K562 (cell line): ENCODE results near the gene UTP4. TPM values are rescaled to one million over a fixed set of nuclear protein-coding genes. Genes with fewer than 3 reads are reported as not detected.

ENCODE experiments used
- ATAC-seq: fragments of 200-7000 bp; cut with Tn5 transposase; 3 replicates; pipeline ENCODE4 v1.9.1; 2020; ENCODE audit warnings: moderate library complexity
- BruUV-seq: library from RNA; stranded (reverse); fragments of 400-500 nt; replicated peaks from 2 replicates; lab custom pipeline; 2021; lab: Mats Ljungman, UMichigan
- CTCF ChIA-PET: fragments of 300-600 bp; formaldehyde crosslinking; extraction: SDS; loops from one replicate; lab custom pipeline; 2021; ENCODE audit warnings: low intra/inter-chr PET ratio; lab: Yijun Ruan, JAX
- POLR2A ChIA-PET: fragments of 300-600, 350-650 bp; sonication (Branson Sonifier 250); formaldehyde crosslinking; extraction: SDS; loops from one replicate; lab custom pipeline; 2021; ENCODE audit warnings: antibody characterized with exemption, inconsistent platforms; lab: Yijun Ruan, JAX
- DNase-seq, 4 experiments: peaks; one replicate each; pipeline versions ENCODE4 v3.0.0 to v3.0.0-alpha.2; 2011 to 2018; ENCODE audit warnings: low spot score in 3 of 4, mixed read lengths in 3 of 4; ENCODE audit errors: extremely low read depth in 1 of 4
- FAIRE-seq: peaks from 2 replicates; lab custom pipeline; 2011; peaks lifted over from hg19 to GRCh38; lab: Jason Lieb, UNC
- H2AFZ ChIP-seq: 2 replicates; pipeline ENCODE4 v1.6.0; 2011; ENCODE audit warnings: low read depth, low read length, control low read depth, inconsistent platforms
- H3K27ac ChIP-seq: fragments of 200-600 bp; 3 replicates; pipeline ENCODE4 v1.8.0; 2011; ENCODE audit warnings: low read depth, mild to moderate bottlenecking, control low read depth, inconsistent platforms, low read length, moderate library complexity, mixed read lengths; ENCODE audit errors: extremely low read depth
- H3K27me3 ChIP-seq, 2 experiments: fragments of 300-600 bp in 1 of 2; 2 replicates in 1 of 2; 3 replicates in 1 of 2; pipeline versions ENCODE4 v1.6.0 to v1.8.0; 2011; ENCODE audit warnings: inconsistent platforms in 2 of 2, low read length in 2 of 2, mild to moderate bottlenecking in 1 of 2, mixed read lengths in 1 of 2, moderate library complexity in 1 of 2; ENCODE audit not compliant: control insufficient read depth in 2 of 2, insufficient read depth in 2 of 2
- H3K36me3 ChIP-seq: fragments of 300-600 bp; 3 replicates; pipeline ENCODE4 v1.8.0; 2011; ENCODE audit warnings: mild to moderate bottlenecking, low read length, inconsistent platforms; ENCODE audit not compliant: control insufficient read depth, insufficient read depth
- H3K4me1 ChIP-seq, 2 experiments: fragments of 200-600 bp in 1 of 2; replicated peaks in 1 of 2; 2 replicates in 1 of 2; 3 replicates in 1 of 2; pipeline versions ENCODE4 v1.5.1 to v1.8.0; 2011; ENCODE audit warnings: inconsistent platforms in 2 of 2, low read length in 2 of 2, mild to moderate bottlenecking in 1 of 2, mixed read lengths in 1 of 2, moderate library complexity in 1 of 2; ENCODE audit not compliant: control insufficient read depth in 2 of 2, insufficient read depth in 2 of 2
- H3K4me2 ChIP-seq: 2 replicates; pipeline ENCODE4 v1.6.1; 2011; ENCODE audit warnings: low read length, control low read depth, inconsistent platforms, mixed read lengths; ENCODE audit not compliant: insufficient read depth
- H3K4me3 ChIP-seq: fragments of 200-600 bp; sonication (generic), shearing (Covaris generic); 2 replicates; pipeline ENCODE4 v1.5.1; 2016; ENCODE audit warnings: control low read depth, inconsistent platforms
- H3K79me2 ChIP-seq: fragments of 200-600 bp; 3 replicates; pipeline ENCODE4 v1.8.0; 2011; ENCODE audit warnings: low read length, inconsistent platforms; ENCODE audit not compliant: control insufficient read depth, insufficient read depth
- H3K9ac ChIP-seq, 2 experiments: 2 replicates each; pipeline versions ENCODE4 v1.6.0 to v1.6.1; 2011; ENCODE audit warnings: low read depth in 2 of 2, low read length in 2 of 2, control low read depth in 1 of 2, inconsistent platforms in 1 of 2, mild to moderate bottlenecking in 1 of 2, mixed read lengths in 1 of 2; ENCODE audit not compliant: insufficient read depth in 1 of 2
- H3K9me1 ChIP-seq: one replicate; pipeline ENCODE4 v1.6.0; 2011; ENCODE audit warnings: inconsistent platforms, mild to moderate bottlenecking, low read length, moderate library complexity; ENCODE audit not compliant: control insufficient read depth, insufficient read depth
- H3K9me3 ChIP-seq: replicated peaks from 2 replicates; pipeline ENCODE4 v1.5.1; 2011; ENCODE audit warnings: low read depth, low read length, inconsistent platforms; ENCODE audit not compliant: control insufficient read depth, insufficient read depth
- H4K20me1 ChIP-seq: replicated peaks from 2 replicates; pipeline ENCODE4 v1.6.1; 2011; ENCODE audit warnings: low read length, inconsistent platforms, mixed read lengths; ENCODE audit not compliant: control insufficient read depth, insufficient read depth
- CAMTA2 ChIP-seq: fragments of 250-450 bp; sonication (Bioruptor Pico); conservative IDR thresholded peaks from 2 replicates; pipeline ENCODE4 v1.5.1; 2022
- HDAC1 ChIP-seq, 2 experiments: fragments of 450-650 bp; IDR thresholded peaks; 2 replicates each; pipeline ENCODE4 v1.6.1; 2016 to 2017; ENCODE audit warnings: inconsistent platforms in 1 of 2, mild to moderate bottlenecking in 1 of 2, moderate library complexity in 1 of 2
- KLF13 ChIP-seq: fragments of 450-650 bp; IDR thresholded peaks from 2 replicates; pipeline ENCODE4 v1.6.1; 2016; ENCODE audit warnings: missing genetic modification characterization, low read depth, mild to moderate bottlenecking, missing compliant biosample characterization, moderate library complexity, borderline replicate concordance
- POLR2B ChIP-seq: fragments of 450-650 bp; IDR thresholded peaks from 2 replicates; pipeline ENCODE4 v1.6.1; 2018; ENCODE audit warnings: low read depth; ENCODE audit not compliant: partially characterized antibody
- PPARD ChIP-seq: fragments of 250-450 bp; sonication (Bioruptor Pico); IDR thresholded peaks from 2 replicates; pipeline ENCODE4 v1.8.0; 2022; ENCODE audit warnings: inconsistent platforms, mild to moderate bottlenecking, moderate library complexity
- RAD51 ChIP-seq: fragments of 450-650 bp; IDR thresholded peaks from 2 replicates; pipeline ENCODE4 v1.7.1; 2016; ENCODE audit warnings: low read depth, mild to moderate bottlenecking, borderline replicate concordance
- SIN3A ChIP-seq, 2 experiments: fragments of 150-350 bp in 1 of 2; IDR thresholded peaks; 2 replicates each; pipeline ENCODE4 v1.6.1; 2011 to 2016; ENCODE audit warnings: borderline replicate concordance in 2 of 2, low read depth in 2 of 2, low read length in 2 of 2, mild to moderate bottlenecking in 2 of 2, moderate library complexity in 2 of 2; ENCODE audit not compliant: control insufficient read depth in 1 of 2
- SMAD2 ChIP-seq: fragments of 150-350 bp; IDR thresholded peaks from 2 replicates; pipeline ENCODE4 v1.6.1; 2014; ENCODE audit warnings: low read depth, mild to moderate bottlenecking, low read length
- SOX6 ChIP-seq: fragments of 450-650 bp; IDR thresholded peaks from 2 replicates; pipeline ENCODE4 v1.6.1; 2014; ENCODE audit warnings: mild to moderate bottlenecking
- WGBS: fragments of 100-300 bp; shearing (Covaris generic); methylation state at CpG from one replicate; pipeline ENCODE4 v1.1.6; 2016; ENCODE audit warnings: low coverage, mixed read lengths; ENCODE audit not compliant: insufficient coverage; ENCODE audit errors: missing lambda C conversion rate; 5-methylcytosine and 5-hydroxymethylcytosine counted together
- in situ Hi-C: fragments of 300-500 bp; cut with MboI; formaldehyde crosslinking; loops from 4 replicates; pipeline ENCODE4 v1.15.0; 2018; ENCODE audit warnings: inconsistent platforms, mixed read lengths
- intact Hi-C: fragments of 100-400 bp; cut with micrococcal nuclease; formaldehyde crosslinking; loops from 2 replicates; pipeline ENCODE4 v1.14.2; 2022
- polyA plus RNA-seq, 8 experiments: library from polyadenylated mRNA; depleted of rRNA in 4 of 8; stranded (reverse) in 5 of 8; unstranded in 3 of 8; fragments of >200 nt; fragmentation: Nextera tagmentation in 2 of 8; fragmentation: Illumina TruSeq in 1 of 8; extraction: Ambion mirVana in 2 of 8; extraction: Trizol in 1 of 8; gene quantifications; 2 replicates each; pipeline versions ENCODE4 v1.2.1 to v1.2.3, GENCODE V29; 2011 to 2014; ENCODE audit warnings: inconsistent platforms in 1 of 8, missing spikeins in 1 of 8
- total RNA-seq, 7 experiments: library from RNA; depleted of rRNA in 6 of 7; stranded (reverse); fragments of >200 nt in 6 of 7; fragmentation: Illumina TruSeq in 2 of 7; extraction: Trizol in 2 of 7; gene quantifications; 2 replicates each; pipeline versions ENCODE4 v1.2.1 to v1.2.3, GENCODE V29; 2011 to 2021; ENCODE audit warnings: low replicate concordance in 1 of 7
- TF ChIP-seq, protein P1 (sequence below), 2 experiments: fragments of 450-650 bp; IDR thresholded peaks; 2 replicates each; pipeline ENCODE4 v1.6.1; 2018; ENCODE audit warnings: mild to moderate bottlenecking in 2 of 2, low read depth in 1 of 2; ENCODE audit not compliant: partially characterized antibody in 2 of 2

The UTP4 gene
- total and polyA plus RNA-seq, 9 of the 15 experiments (the other 6 are each of a cell fraction or from before 2014, with no cell fraction given), result 46.1 to 203 (median 145) TPM

DNA sequence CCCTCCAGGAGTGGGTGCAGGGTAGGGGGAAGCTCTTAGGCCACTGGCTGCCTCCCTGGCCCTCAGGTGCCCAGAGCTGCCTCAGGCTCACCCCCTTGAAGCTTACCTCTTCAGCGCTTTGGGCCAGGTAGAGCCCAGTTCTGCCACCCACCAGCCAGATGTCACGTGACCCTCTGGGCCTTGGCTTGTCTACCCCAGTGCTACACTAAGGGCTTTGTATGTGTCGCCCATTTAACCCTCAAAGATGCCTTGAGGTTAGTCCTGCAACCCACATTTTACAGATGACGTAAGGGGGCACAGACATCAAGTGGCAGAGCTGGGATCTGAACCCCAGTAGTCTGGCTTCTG, 23.6 kb upstream of the UTP4 start:
- ATAC-seq, result no peak
- peaks cover 7% of the 10 kb centered on the region; the same call in 2 of the 3 replicates for H3K36me3 ChIP-seq
- no peak for DNase-seq
- POLR2A ChIA-PET, result interaction anchor here (0.8 to 1.1 kb wide), 2 partner anchors 15 to 121 kb away, joined by 3 to 4 read pairs; no protein-coding TSS in a partner anchor
- peaks cover 10% of the 10 kb centered on the region for H3K9me1 ChIP-seq
- BruUV-seq, result no TSS peak
- peaks cover 7 to 41% of the 10 kb centered on the region in 2 experiments; a peak in 4 of 5 replicates for H3K4me1 ChIP-seq
- TF ChIP-seq PPARD (no peak), RAD51 (peak; percentile 37; the same call in 1 of the 2 replicates)
- no peaks in the 10 kb centered on the region for H3K9me3 ChIP-seq
- H2AFZ ChIP-seq, result no peak overlapping the region
- intact Hi-C loops, result loop anchor here (5.0 kb wide), 2 partner anchors 122 to 262 kb away; no protein-coding TSS in a partner anchor
- H3K4me2 ChIP-seq, result no peak overlapping the region
- peaks cover 0 to under 1% of the 10 kb centered on the region in 2 experiments; a peak in 1 of 5 replicates for H3K27me3 ChIP-seq
- H3K4me3 ChIP-seq, result no peak overlapping the region
- H3K9ac ChIP-seq, result no peak overlapping the region
- H4K20me1 ChIP-seq, result 0 out of 2 replicates have a peak, but pooled peaks cover 8% of the 10 kb centered on the region
- CTCF ChIA-PET, result no interaction called here
- H3K27ac ChIP-seq, result no peak overlapping the region
- no peak for FAIRE-seq
- no peaks in the 10 kb centered on the region for H3K79me2 ChIP-seq
- 74% methylated on average over 4 of the region's 4 CpGs for WGBS
- in situ Hi-C loops, result no loop called here

DNA sequence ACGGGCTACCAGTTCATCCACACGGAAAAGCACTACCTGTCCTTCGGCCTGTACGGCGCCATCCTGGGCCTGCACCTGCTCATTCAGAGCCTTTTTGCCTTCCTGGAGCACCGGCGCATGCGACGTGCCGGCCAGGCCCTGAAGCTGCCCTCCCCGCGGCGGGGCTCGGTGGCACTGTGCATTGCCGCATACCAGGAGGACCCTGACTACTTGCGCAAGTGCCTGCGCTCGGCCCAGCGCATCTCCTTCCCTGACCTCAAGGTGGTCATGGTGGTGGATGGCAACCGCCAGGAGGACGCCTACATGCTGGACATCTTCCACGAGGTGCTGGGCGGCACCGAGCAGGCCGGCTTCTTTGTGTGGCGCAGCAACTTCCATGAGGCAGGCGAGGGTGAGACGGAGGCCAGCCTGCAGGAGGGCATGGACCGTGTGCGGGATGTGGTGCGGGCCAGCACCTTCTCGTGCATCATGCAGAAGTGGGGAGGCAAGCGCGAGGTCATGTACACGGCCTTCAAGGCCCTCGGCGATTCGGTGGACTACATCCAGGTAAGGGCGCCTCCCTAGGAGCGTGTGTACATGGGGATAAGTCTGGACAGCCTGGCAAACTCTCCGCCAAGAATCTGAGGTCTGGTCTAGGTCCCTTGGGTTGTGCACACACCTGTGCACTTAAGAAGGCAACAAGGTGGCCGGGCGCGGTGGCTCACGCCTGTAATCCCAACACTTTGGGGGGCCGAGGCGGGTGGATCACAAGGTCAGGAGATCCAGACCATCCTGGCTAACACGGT, 22.8 kb upstream of the UTP4 start:
- Histone ChIP-seq H3K27ac (no peak overlapping the region), H3K9ac (no peak overlapping the region), H3K27me3 (no peaks in the 10 kb centered on the region), H3K4me1 (peaks cover 7 to 41% of the 10 kb centered on the region in 2 experiments; a peak in 4 of 5 replicates), H2AFZ (no peak overlapping the region), H3K9me1 (peaks cover 10% of the 10 kb centered on the region), H3K36me3 (peaks cover 10% of the 10 kb centered on the region; the same call in 2 of the 3 replicates), H3K9me3 (no peaks in the 10 kb centered on the region), H3K4me3 (no peak overlapping the region), H4K20me1 (0 out of 2 replicates have a peak, but pooled peaks cover 10% of the 10 kb centered on the region), H3K4me2 (no peak overlapping the region), H3K79me2 (no peaks in the 10 kb centered on the region)
- CTCF ChIA-PET, result no interaction called here
- in situ Hi-C loops, result loop anchor here (10.0 kb wide), 2 partner anchors 405 to 585 kb away; no protein-coding TSS in a partner anchor
- DNase-seq (no peak), ATAC-seq (no peak), FAIRE-seq (no peak)
- 93% methylated on average over 44 of the region's 48 CpGs for WGBS
- BruUV-seq, result no TSS peak
- POLR2A ChIA-PET, result no interaction called here
- intact Hi-C loops, result loop anchor here (5.0 to 10.0 kb wide), 3 partner anchors 122 to 585 kb away; no protein-coding TSS in a partner anchor
- TF ChIP-seq HDAC1 (IDR thresholded peaks at IDR 0.05) (no peak), CAMTA2 (CRISPR knock-in tag) (no peak), SOX6 (no peak), KLF13 (tag) (no peak), SIN3A (IDR thresholded peaks at IDR 0.05; ENCODE audit: borderline replicate concordance in 2 of 2, control insufficient read depth in 1 of 2, low read depth in 2 of 2, low read length in 2 of 2) (no peak), SMAD2 (no peak), POLR2B (no peak)
- TF ChIP-seq, protein P1, sequence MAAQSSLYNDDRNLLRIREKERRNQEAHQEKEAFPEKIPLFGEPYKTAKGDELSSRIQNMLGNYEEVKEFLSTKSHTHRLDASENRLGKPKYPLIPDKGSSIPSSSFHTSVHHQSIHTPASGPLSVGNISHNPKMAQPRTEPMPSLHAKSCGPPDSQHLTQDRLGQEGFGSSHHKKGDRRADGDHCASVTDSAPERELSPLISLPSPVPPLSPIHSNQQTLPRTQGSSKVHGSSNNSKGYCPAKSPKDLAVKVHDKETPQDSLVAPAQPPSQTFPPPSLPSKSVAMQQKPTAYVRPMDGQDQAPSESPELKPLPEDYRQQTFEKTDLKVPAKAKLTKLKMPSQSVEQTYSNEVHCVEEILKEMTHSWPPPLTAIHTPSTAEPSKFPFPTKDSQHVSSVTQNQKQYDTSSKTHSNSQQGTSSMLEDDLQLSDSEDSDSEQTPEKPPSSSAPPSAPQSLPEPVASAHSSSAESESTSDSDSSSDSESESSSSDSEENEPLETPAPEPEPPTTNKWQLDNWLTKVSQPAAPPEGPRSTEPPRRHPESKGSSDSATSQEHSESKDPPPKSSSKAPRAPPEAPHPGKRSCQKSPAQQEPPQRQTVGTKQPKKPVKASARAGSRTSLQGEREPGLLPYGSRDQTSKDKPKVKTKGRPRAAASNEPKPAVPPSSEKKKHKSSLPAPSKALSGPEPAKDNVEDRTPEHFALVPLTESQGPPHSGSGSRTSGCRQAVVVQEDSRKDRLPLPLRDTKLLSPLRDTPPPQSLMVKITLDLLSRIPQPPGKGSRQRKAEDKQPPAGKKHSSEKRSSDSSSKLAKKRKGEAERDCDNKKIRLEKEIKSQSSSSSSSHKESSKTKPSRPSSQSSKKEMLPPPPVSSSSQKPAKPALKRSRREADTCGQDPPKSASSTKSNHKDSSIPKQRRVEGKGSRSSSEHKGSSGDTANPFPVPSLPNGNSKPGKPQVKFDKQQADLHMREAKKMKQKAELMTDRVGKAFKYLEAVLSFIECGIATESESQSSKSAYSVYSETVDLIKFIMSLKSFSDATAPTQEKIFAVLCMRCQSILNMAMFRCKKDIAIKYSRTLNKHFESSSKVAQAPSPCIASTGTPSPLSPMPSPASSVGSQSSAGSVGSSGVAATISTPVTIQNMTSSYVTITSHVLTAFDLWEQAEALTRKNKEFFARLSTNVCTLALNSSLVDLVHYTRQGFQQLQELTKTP (IDR thresholded peaks at IDR 0.05; ENCODE audit: low read depth in 1 of 2, partially characterized antibody in 2 of 2), result no peak
